ENCODE results near the gene ITGA7. TPM values are rescaled to one million over a fixed set of nuclear protein-coding genes. Genes with fewer than 3 reads are reported as not detected.

Gene ITGA7
- total and polyA plus RNA-seq, 2 of the 4 experiments (the other 2 are of a cell fraction): 3.9 to 15.7 TPM

DNA sequence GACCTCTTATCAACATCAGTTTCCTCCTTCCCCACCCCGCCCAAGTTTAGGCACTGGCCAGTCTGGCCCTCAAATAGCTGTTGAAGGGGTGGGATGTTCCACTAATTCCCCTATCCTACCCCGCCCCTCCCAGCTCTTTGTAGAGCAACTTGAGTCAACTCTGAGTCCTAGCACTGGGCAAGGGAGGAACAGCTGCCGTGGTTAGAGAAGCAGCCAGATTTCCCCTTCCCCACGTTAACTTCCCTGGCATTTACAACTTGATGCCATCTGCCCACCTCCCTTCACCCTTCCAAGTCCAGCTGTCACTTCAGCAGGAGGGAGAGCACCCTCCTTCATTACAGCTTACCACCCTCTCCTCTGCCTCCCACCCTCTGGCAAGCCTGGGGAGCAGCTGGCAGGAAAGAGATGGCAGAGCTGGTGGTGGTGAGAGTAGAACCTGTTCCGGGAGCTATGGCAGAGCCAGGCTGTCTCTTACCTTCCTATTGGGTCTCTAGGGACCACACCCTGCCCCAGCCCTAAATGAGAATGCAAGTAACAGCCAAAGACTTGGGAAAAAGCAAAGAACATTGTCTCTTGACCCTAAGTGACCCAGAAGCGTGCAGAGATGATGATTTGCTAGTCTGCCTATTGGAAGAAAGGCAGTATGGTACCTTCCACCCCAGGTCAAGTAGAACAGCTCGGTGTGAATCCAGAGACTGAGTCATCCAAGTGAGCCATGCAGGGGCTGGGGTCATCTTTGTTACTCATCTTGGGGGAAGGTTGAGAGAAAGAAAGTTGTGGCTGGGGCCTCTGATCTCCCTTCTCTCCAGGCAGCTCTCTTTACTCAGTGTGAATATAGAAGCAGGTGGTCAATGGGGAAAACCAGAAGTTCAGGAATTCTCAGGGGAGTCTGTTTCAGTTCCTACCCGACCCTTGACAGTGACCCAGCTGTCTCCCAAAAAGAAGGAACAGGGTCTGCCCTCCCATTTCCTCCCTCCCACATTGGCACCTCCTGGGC is 9.6 kb upstream of the ITGA7 start:
- DNase-seq (peak; percentile 86), ATAC-seq (ENCODE audit: low read depth) (no peak)
- Histone ChIP-seq H3K36me3 (ENCODE audit: control insufficient read depth, insufficient read depth, low read length) (no peaks in the 10 kb centered on the region), H3K4me1 (ENCODE audit: control insufficient read depth, insufficient read depth, low read length) (peaks cover 42% of the 10 kb centered on the region), H3K27me3 (ENCODE audit: control insufficient read depth, insufficient read depth, low read length) (no peaks in the 10 kb centered on the region), H3K14ac (replicated peaks; ENCODE audit: low read depth, low read length) (peak overlapping the region; percentile 65), H3K79me1 (ENCODE audit: low read depth in 1 of 2, low read length in 2 of 2) (peaks cover 17 to 53% of the 10 kb centered on the region in 2 experiments), H2AK5ac (ENCODE audit: low read depth, low read length) (peak overlapping the region; percentile 98), H4K91ac (ENCODE audit: insufficient read depth, low read depth, low read length) (peak overlapping the region; percentile 78), H3K23ac (ENCODE audit: low read depth, low read length) (peak overlapping the region; percentile 80), H3K9ac (ENCODE audit: low read depth, low read length) (peak overlapping the region; percentile 70; the same call in 1 of the 2 replicates), H3K9me1 (ENCODE audit: insufficient read depth, low read length) (peaks cover 32% of the 10 kb centered on the region), H3K18ac (ENCODE audit: low read depth, low read length) (peak overlapping the region; percentile 11; the same call in 1 of the 2 replicates), H3K4me3 (ENCODE audit: insufficient read depth, low read depth, low read length) (peak overlapping the region; percentile 78), H2AK9ac (replicated peaks; ENCODE audit: low read depth, low read length, poor library complexity) (peak overlapping the region; percentile 78), H2BK15ac (ENCODE audit: low read depth, low read length) (peak overlapping the region; percentile 47; the same call in 1 of the 3 replicates), H3K9me3 (ENCODE audit: control insufficient read depth, insufficient read depth, low read length) (no peaks in the 10 kb centered on the region), H2BK20ac (ENCODE audit: low read depth, low read length) (0 out of 2 replicates have a peak overlapping the region, but pooled peaks have one; percentile 26), H3K4me2 (ENCODE audit: low read depth, low read length) (peak overlapping the region; percentile 94), H4K5ac (ENCODE audit: low read depth, low read length) (peak overlapping the region; percentile 26; the same call in 1 of the 2 replicates), H2BK120ac (ENCODE audit: low read depth, low read length) (peak overlapping the region; percentile 59), H2AFZ (replicated peaks; ENCODE audit: low read length, poor library complexity) (peak overlapping the region; percentile 65), H3K56ac (ENCODE audit: extremely low read depth, insufficient read depth, low read length) (no peak overlapping the region), H2BK5ac (ENCODE audit: low read depth, low read length, poor library complexity, severe bottlenecking) (peak overlapping the region; percentile 71), H3K4ac (ENCODE audit: low read depth, low read length) (peak overlapping the region; percentile 82), H3K27ac (ENCODE audit: insufficient read depth, low read length) (peak overlapping the region; percentile 38), H4K20me1 (ENCODE audit: insufficient read depth, low read length) (peaks cover 16% of the 10 kb centered on the region), H4K8ac (ENCODE audit: low read depth in 2 of 2, low read length in 2 of 2) (peak overlapping the region; percentile 83 to 95)
- no TSS peak for BruUV-seq (replicated peaks)
- in situ Hi-C loops (cut with MboI; ENCODE audit: low sequenced_read_pairs) (no loop called here), dilution Hi-C loops (cut with HindIII; ENCODE audit: low sequenced_read_pairs, unreplicated experiment) (no loop called here), intact Hi-C loops (cut with micrococcal nuclease) (no loop called here)
- POLR2A ChIA-PET (ENCODE audit: unreplicated experiment): no interaction called here
- 50% methylated on average over 2 of the region's 8 CpGs; no CpG with 5 or more reads in 1 of the 2 experiments for WGBS, 2 experiments (ENCODE audit: extremely low coverage in 2 of 2, insufficient read length in 1 of 2)
- CTCF ChIA-PET: no interaction called here
- TF ChIP-seq NFE2L2 (IDR thresholded peaks at IDR 0.05; ENCODE audit: low read depth, low read length) (no peak), SMC3 (IDR thresholded peaks at IDR 0.05; ENCODE audit: low read depth, low read length) (no peak), MAFK (IDR thresholded peaks at IDR 0.05; ENCODE audit: low read depth, low read length) (no peak), CEBPB (IDR thresholded peaks at IDR 0.05; ENCODE audit: low read depth, low read length) (no peak), MAZ (IDR thresholded peaks at IDR 0.05; ENCODE audit: borderline replicate concordance, low read depth, low read length) (no peak), RFX5 (IDR thresholded peaks at IDR 0.05; ENCODE audit: low read depth, low read length) (no peak), FOS (IDR thresholded peaks at IDR 0.05; ENCODE audit: low read depth, low read length) (peak; percentile 86), BHLHE40 (IDR thresholded peaks at IDR 0.05; ENCODE audit: low read depth, low read length) (peak; percentile 77)

Measured in IMR-90 (cell line).